B cell (primary cell): ENCODE data around the gene WDR47. TPM values are rescaled to one million over a fixed set of nuclear protein-coding genes. Genes with fewer than 3 reads are reported as not detected.

Experiments
- ATAC-seq: fragments of 200-7000 bp; cut with Tn5 transposase; one replicate; pipeline ENCODE4 v1.10.0; 2021; ENCODE audit warnings: low read depth, mild to moderate bottlenecking, moderate number of reproducible peaks, moderate library complexity
- CTCF ChIA-PET: fragments of 350-600 bp; sonication (Branson Sonifier 250); formaldehyde crosslinking; loops from one replicate; lab custom pipeline; 2021; ENCODE audit warnings: antibody characterized with exemption, inconsistent platforms; lab: Charles Lee
- POLR2A ChIA-PET: fragments of 350-600 bp; sonication (Branson Sonifier 250); formaldehyde crosslinking; loops from one replicate; lab custom pipeline; 2021; ENCODE audit warnings: antibody characterized with exemption; lab: Charles Lee
- DNase-seq: peaks from one replicate; pipeline ENCODE4 v3.0.0; 2013
- H2AFZ ChIP-seq: 2 replicates; pipeline ENCODE4 v1.6.1; 2012; ENCODE audit warnings: mild to moderate bottlenecking, low read depth, low read length; ENCODE audit not compliant: insufficient read depth, poor library complexity, severe bottlenecking
- H3K27ac ChIP-seq, 2 donors: 1 replicate in 1 of 2; 2 replicates in 1 of 2; pipeline ENCODE4 v1.5.1; 2012 to 2013; ENCODE audit warnings: low read length in 2 of 2, mild to moderate bottlenecking in 2 of 2, moderate library complexity in 1 of 2
- H3K27me3 ChIP-seq, 4 experiments: fragments of 200-600 bp in 1 of 4; sonication (generic) in 1 of 4; replicated peaks in 1 of 4; 1 replicate in 2 of 4; 2 replicates in 2 of 4; pipeline versions ENCODE4 v1.6.1 to v1.7.0; 2013 to 2016; ENCODE audit warnings: low read length in 3 of 4, mild to moderate bottlenecking in 2 of 4, mixed read lengths in 1 of 4, moderate library complexity in 1 of 4; ENCODE audit not compliant: insufficient read depth in 4 of 4, control insufficient read depth in 3 of 4; ENCODE audit errors: control extremely low read depth in 1 of 4
- H3K36me3 ChIP-seq, 2 experiments: replicated peaks in 1 of 2; 1 replicate in 1 of 2; 2 replicates in 1 of 2; pipeline versions ENCODE4 v1.6.1 to v1.7.1; 2013; ENCODE audit warnings: low read length in 1 of 2; ENCODE audit not compliant: insufficient read depth in 2 of 2, control insufficient read depth in 1 of 2; ENCODE audit errors: control extremely low read depth in 1 of 2, extremely low read depth in 1 of 2
- H3K4me1 ChIP-seq, 2 donors: fragments of 200-600 bp in 1 of 2; sonication (generic) in 1 of 2; 1 replicate in 1 of 2; 2 replicates in 1 of 2; pipeline versions ENCODE4 v1.5.1 to v1.6.1; 2013 to 2017; ENCODE audit warnings: low read length in 2 of 2; ENCODE audit not compliant: control insufficient read depth in 2 of 2, insufficient read depth in 2 of 2
- H3K4me2 ChIP-seq: replicated peaks from 2 replicates; pipeline ENCODE3; 2012; ENCODE audit warnings: mild to moderate bottlenecking, low read depth, low read length; ENCODE audit not compliant: poor library complexity, severe bottlenecking
- H3K4me3 ChIP-seq, 5 experiments: fragments of 200-600 bp in 1 of 5; sonication (generic) in 1 of 5; 1 replicate in 3 of 5; 2 replicates in 2 of 5; pipeline versions ENCODE4 v1.5.1 to v1.7.0; 2011 to 2016; ENCODE audit warnings: low read length in 4 of 5, mild to moderate bottlenecking in 4 of 5, low read depth in 2 of 5, control low read depth in 1 of 5, moderate library complexity in 1 of 5; ENCODE audit not compliant: insufficient read depth in 1 of 5; ENCODE audit errors: control extremely low read depth in 1 of 5, extremely low read depth in 1 of 5
- H3K79me2 ChIP-seq: fragments of 200-600 bp; sonication (generic); one replicate; pipeline ENCODE4 v1.6.0; 2016; ENCODE audit warnings: low read length; ENCODE audit not compliant: control insufficient read depth, insufficient read depth
- H3K9ac ChIP-seq: fragments of 200-600 bp; sonication (generic); 2 replicates; pipeline ENCODE4 v1.6.1; 2017; ENCODE audit warnings: mild to moderate bottlenecking, low read length, moderate library complexity
- H3K9me3 ChIP-seq, 3 donors: one replicate each; pipeline versions ENCODE4 v1.6.1 to v1.7.1; 2013; ENCODE audit warnings: low read length in 2 of 3; ENCODE audit not compliant: control insufficient read depth in 2 of 3, insufficient read depth in 1 of 3; ENCODE audit errors: control extremely low read depth in 1 of 3
- H4K20me1 ChIP-seq: 2 replicates; pipeline ENCODE4 v1.6.0; 2012; ENCODE audit warnings: mild to moderate bottlenecking, low read length; ENCODE audit not compliant: insufficient read depth, control insufficient read depth, poor library complexity, severe bottlenecking
- H3K27ac Mint-ChIP-seq: one replicate; pipeline ENCODE4 v1.8.0; 2021; ENCODE audit warnings: mixed read lengths
- H3K27me3 Mint-ChIP-seq: one replicate; pipeline ENCODE4 v1.8.0; 2021; ENCODE audit warnings: mixed read lengths
- H3K4me1 Mint-ChIP-seq: one replicate; pipeline ENCODE4 v1.8.0; 2021; ENCODE audit warnings: mixed read lengths
- H3K4me3 Mint-ChIP-seq: one replicate; pipeline ENCODE4 v1.8.0; 2021; ENCODE audit warnings: mixed read lengths
- H3K9me3 Mint-ChIP-seq: one replicate; pipeline ENCODE4 v1.8.0; 2022; ENCODE audit warnings: mixed read lengths; ENCODE audit not compliant: insufficient read depth
- CTCF ChIP-seq: fragments of 200-600 bp; IDR thresholded peaks from one replicate; pipeline ENCODE4 v1.8.0; 2022; ENCODE audit warnings: antibody characterized with exemption, mild to moderate bottlenecking
- EZH2 ChIP-seq: IDR thresholded peaks from 2 replicates; pipeline ENCODE4 v1.6.1; 2012; ENCODE audit warnings: borderline replicate concordance, low read depth, mild to moderate bottlenecking, moderate library complexity, low read length; ENCODE audit not compliant: insufficient read depth, poor library complexity, severe bottlenecking
- WGBS: methylation state at CpG from one replicate; pipeline ENCODE4 v1.1.5; 2013; ENCODE audit warnings: missing lambda C conversion rate; ENCODE audit not compliant: insufficient coverage; 5-methylcytosine and 5-hydroxymethylcytosine counted together
- intact Hi-C: fragments of 100-400 bp; cut with micrococcal nuclease; formaldehyde crosslinking; loops from one replicate; pipeline ENCODE4 v1.10.0; 2022
- polyA plus RNA-seq: library from polyadenylated mRNA; depleted of rRNA; stranded (reverse); fragments of >200 nt; gene quantifications from 2 replicates; pipeline ENCODE4 v1.2.3, GENCODE V29; 2012
- total RNA-seq, 2 donors: library from RNA; stranded (reverse); fragments of 120-200 nt in 1 of 2; gene quantifications; 1 replicate in 1 of 2; 2 replicates in 1 of 2; pipeline versions ENCODE4 v1.2.3 to v1.2.4, GENCODE V29; 2013 to 2022

Gene WDR47
- total and polyA plus RNA-seq, 2 donors (not counting 1 experiment from before 2014, with no cell fraction given) = 4.4 to 21.6 TPM

GRCh38 chr1:108972951-108973350 lies 69.0 kb downstream of the WDR47 start:
- peaks cover 5 to 22% of the 10 kb centered on the region in 2 experiments for H3K36me3 ChIP-seq
- intact Hi-C loops = loop anchor here (5.0 kb wide), 1 partner anchor 34 kb away; no protein-coding TSS in a partner anchor
- H3K27ac Mint-ChIP-seq = no peak overlapping the region
- no peaks in the 10 kb centered on the region for H3K4me1 ChIP-seq
- no peak for DNase-seq
- H3K4me3 Mint-ChIP-seq = no peak overlapping the region
- H3K9me3 ChIP-seq = no peaks in the 10 kb centered on the region
- TF ChIP-seq CTCF (no peak), EZH2 (no peak)
- no peak overlapping the region for H3K9ac ChIP-seq
- no peak overlapping the region for H2AFZ ChIP-seq
- ATAC-seq = no peak
- H3K4me3 ChIP-seq = no peak overlapping the region
- H3K27ac ChIP-seq = no peak overlapping the region
- H3K9me3 Mint-ChIP-seq = no peaks in the 10 kb centered on the region
- no peaks in the 10 kb centered on the region for H3K27me3 ChIP-seq
- no peak overlapping the region for H3K4me2 ChIP-seq
- whole genome bisulfite sequencing = 100% methylated on average over 1 of the region's 1 CpG
- no peaks in the 10 kb centered on the region for H3K4me1 Mint-ChIP-seq
- no peaks in the 10 kb centered on the region for H3K27me3 Mint-ChIP-seq
- no peaks in the 10 kb centered on the region for H3K79me2 ChIP-seq
- H4K20me1 ChIP-seq = no peaks in the 10 kb centered on the region
- POLR2A ChIA-PET = no interaction called here
- CTCF ChIA-PET = no interaction called here

- no peak overlapping the region for H3K27ac ChIP-seq
- no peak overlapping the region for H3K4me2 ChIP-seq
- POLR2A ChIA-PET = no interaction called here
- intact Hi-C loops = no loop called here
- peaks cover 0 to under 1% of the 10 kb centered on the region in 2 donors for H3K4me1 ChIP-seq
- H3K79me2 ChIP-seq = no peaks in the 10 kb centered on the region
- Mint-ChIP-seq H3K27me3 (no peaks in the 10 kb centered on the region), H3K4me1 (no peaks in the 10 kb centered on the region), H3K4me3 (no peak overlapping the region), H3K27ac (no peak overlapping the region), H3K9me3 (no peaks in the 10 kb centered on the region)
- no peak overlapping the region for H3K4me3 ChIP-seq
- CTCF ChIA-PET = interaction anchor here (1.0 kb wide), 1 partner anchor 8 kb away, joined by 3 read pairs; no protein-coding TSS in a partner anchor
- H3K9ac ChIP-seq = no peak overlapping the region
- H2AFZ ChIP-seq = no peak overlapping the region
- DNase-seq = no peak
- H3K9me3 ChIP-seq = no peaks in the 10 kb centered on the region
- TF ChIP-seq CTCF = no peak
- no peak for TF ChIP-seq EZH2
- no peaks in the 10 kb centered on the region for H3K27me3 ChIP-seq
- peaks cover 5 to 8% of the 10 kb centered on the region in 2 experiments for H3K36me3 ChIP-seq
- no peak for ATAC-seq
- H4K20me1 ChIP-seq = no peaks in the 10 kb centered on the region
Measured at GRCh38 chr1:108969346-108969745, 72.6 kb downstream of the WDR47 start.
